SK-N-SH (cell line): ENCODE results near the gene ZDHHC7.

Source experiments
- EP300 ChIP-seq, 2 experiments: IDR thresholded peaks; 2 replicates each; pipeline versions ENCODE4 v1.4.0 to v1.6.1; 2012; ENCODE audit warnings: borderline replicate concordance in 1 of 2, low read depth in 1 of 2, low read length in 1 of 2
- GATA2 ChIP-seq: sonication (generic); formaldehyde crosslinking; IDR thresholded peaks from 2 replicates; pipeline ENCODE4 v1.5.0; 2020; ENCODE audit warnings: mild to moderate bottlenecking, missing genetic modification reagents
- JUND ChIP-seq: IDR thresholded peaks from 2 replicates; pipeline ENCODE4 v1.4.0; 2012
- MAX ChIP-seq: IDR thresholded peaks from 2 replicates; pipeline ENCODE4 v1.4.0; 2012; ENCODE audit warnings: low read depth
- NRF1 ChIP-seq: IDR thresholded peaks from 2 replicates; pipeline ENCODE4 v1.6.1; 2012; ENCODE audit warnings: low read depth, mild to moderate bottlenecking, low read length
- PBX3 ChIP-seq: IDR thresholded peaks from 2 replicates; pipeline ENCODE4; 2012
- RCOR1 ChIP-seq: fragments of 150-350 bp; IDR thresholded peaks from 2 replicates; pipeline ENCODE4 v1.6.1; 2017; ENCODE audit warnings: antibody characterized with exemption, low read length
- SIN3A ChIP-seq: IDR thresholded peaks from 2 replicates; pipeline ENCODE4 v1.6.1; 2012; ENCODE audit warnings: low read depth, mild to moderate bottlenecking, low read length, moderate library complexity, borderline replicate concordance
- TF ChIP-seq, protein P1 (sequence below): fragments of 200-600 bp; sonication (generic); IDR thresholded peaks from 2 replicates; pipeline ENCODE4 v1.6.1; 2017; ENCODE audit warnings: antibody characterized with exemption, mild to moderate bottlenecking, moderate library complexity

DNA sequence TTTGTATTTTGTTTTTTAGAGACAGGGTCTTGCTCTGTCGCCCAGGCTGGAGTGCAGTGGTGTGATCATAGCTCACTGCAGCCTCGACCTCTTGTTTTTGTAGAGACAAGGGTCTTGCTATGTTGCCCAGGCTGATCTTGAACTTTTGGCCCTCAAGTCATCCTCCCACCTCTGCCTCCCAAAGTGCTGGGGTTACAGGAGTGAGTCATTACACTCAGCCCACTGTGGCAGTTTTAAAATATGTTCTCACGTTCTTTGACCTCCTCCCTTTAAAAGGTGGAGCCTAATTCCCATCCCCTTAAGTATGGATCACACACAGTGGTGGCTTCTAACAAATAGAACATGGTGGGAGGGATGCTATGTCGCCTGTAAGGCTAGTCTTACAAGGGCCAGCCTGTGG lies 67.7 kb downstream of the ZDHHC7 start:
- TF ChIP-seq NRF1 (no peak), GATA2 (CRISPR knock-in tag) (no peak), MAX (no peak), EP300 (IDR thresholded peaks at IDR 0.05; ENCODE audit: borderline replicate concordance in 1 of 2, low read depth in 1 of 2, low read length in 1 of 2) (no peak), JUND (no peak), SIN3A (no peak), RCOR1 (no peak), PBX3 (no peak)
- TF ChIP-seq, protein P1, sequence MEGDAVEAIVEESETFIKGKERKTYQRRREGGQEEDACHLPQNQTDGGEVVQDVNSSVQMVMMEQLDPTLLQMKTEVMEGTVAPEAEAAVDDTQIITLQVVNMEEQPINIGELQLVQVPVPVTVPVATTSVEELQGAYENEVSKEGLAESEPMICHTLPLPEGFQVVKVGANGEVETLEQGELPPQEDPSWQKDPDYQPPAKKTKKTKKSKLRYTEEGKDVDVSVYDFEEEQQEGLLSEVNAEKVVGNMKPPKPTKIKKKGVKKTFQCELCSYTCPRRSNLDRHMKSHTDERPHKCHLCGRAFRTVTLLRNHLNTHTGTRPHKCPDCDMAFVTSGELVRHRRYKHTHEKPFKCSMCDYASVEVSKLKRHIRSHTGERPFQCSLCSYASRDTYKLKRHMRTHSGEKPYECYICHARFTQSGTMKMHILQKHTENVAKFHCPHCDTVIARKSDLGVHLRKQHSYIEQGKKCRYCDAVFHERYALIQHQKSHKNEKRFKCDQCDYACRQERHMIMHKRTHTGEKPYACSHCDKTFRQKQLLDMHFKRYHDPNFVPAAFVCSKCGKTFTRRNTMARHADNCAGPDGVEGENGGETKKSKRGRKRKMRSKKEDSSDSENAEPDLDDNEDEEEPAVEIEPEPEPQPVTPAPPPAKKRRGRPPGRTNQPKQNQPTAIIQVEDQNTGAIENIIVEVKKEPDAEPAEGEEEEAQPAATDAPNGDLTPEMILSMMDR, result no peak
